Panc1 (cell line): ENCODE results near the gene MRGPRF. TPM values are rescaled to one million over a fixed set of nuclear protein-coding genes. Genes with fewer than 3 reads are reported as not detected.

Experiments
- ATAC-seq: fragments of 200-7000 bp; cut with Tn5 transposase; 2 replicates; pipeline ENCODE4 v1.9.1; 2020; ENCODE audit warnings: mild to moderate bottlenecking, moderate library complexity
- BruUV-seq: library from RNA; stranded (reverse); fragments of 400-500 nt; replicated peaks from 2 replicates; lab custom pipeline; 2021; lab: Mats Ljungman, UMichigan
- CTCF ChIA-PET: fragments of 300-600 bp; sonication (Branson Sonifier 250); formaldehyde crosslinking; loops from one replicate; lab custom pipeline; 2022; ENCODE audit warnings: antibody characterized with exemption; lab: Charles Lee
- POLR2A ChIA-PET: fragments of 300-600 bp; sonication (Branson Sonifier 250); formaldehyde crosslinking; loops from one replicate; lab custom pipeline; 2022; ENCODE audit warnings: antibody characterized with exemption; lab: Charles Lee
- DNase-seq: peaks from one replicate; pipeline ENCODE4 v3.0.0-alpha.2; 2010; ENCODE audit warnings: low read depth, low spot score
- H3K27ac ChIP-seq: 2 replicates; pipeline ENCODE4 v1.5.1; 2011; ENCODE audit warnings: mild to moderate bottlenecking, low read length, inconsistent platforms
- H3K27me3 ChIP-seq: fragments of 200-500 bp; sonication (Bioruptor generic); 2 replicates; pipeline ENCODE4 v1.6.0; 2014; ENCODE audit warnings: low read length, inconsistent platforms; ENCODE audit not compliant: control insufficient read depth, insufficient read depth
- H3K36me3 ChIP-seq: fragments of 200-500 bp; sonication (Bioruptor generic); 2 replicates; pipeline ENCODE4 v1.5.1; 2014; ENCODE audit warnings: inconsistent platforms, mild to moderate bottlenecking, low read length, moderate library complexity; ENCODE audit not compliant: control insufficient read depth, insufficient read depth
- H3K4me1 ChIP-seq: 2 replicates; pipeline ENCODE4 v1.5.1; 2011; ENCODE audit warnings: inconsistent platforms, mild to moderate bottlenecking, low read length, moderate library complexity; ENCODE audit not compliant: control insufficient read depth, insufficient read depth
- H3K4me3 ChIP-seq, 2 experiments: 2 replicates each; pipeline ENCODE4 v1.5.1; 2011 to 2012; ENCODE audit warnings: low read depth in 2 of 2, low read length in 2 of 2, mild to moderate bottlenecking in 2 of 2, inconsistent platforms in 1 of 2, moderate library complexity in 1 of 2
- H3K9me3 ChIP-seq: fragments of 200-500 bp; sonication (Bioruptor generic); 2 replicates; pipeline ENCODE4 v1.5.1; 2014; ENCODE audit warnings: low read depth, mild to moderate bottlenecking, inconsistent platforms, low read length, moderate library complexity; ENCODE audit not compliant: control insufficient read depth, insufficient read depth
- CTCF ChIP-seq: fragments of 450-650 bp; IDR thresholded peaks from 2 replicates; pipeline ENCODE4 v1.5.1; 2017; ENCODE audit warnings: mild to moderate bottlenecking
- POLR2AphosphoS5 ChIP-seq: IDR thresholded peaks from 2 replicates; pipeline ENCODE4 v1.6.1; 2012; ENCODE audit warnings: mild to moderate bottlenecking, low read depth, low read length, moderate library complexity
- REST ChIP-seq, 2 experiments: IDR thresholded peaks; 2 replicates each; pipeline ENCODE4 v1.6.1; 2011 to 2012; ENCODE audit warnings: low read depth in 2 of 2, control low read depth in 1 of 2, low read length in 1 of 2, mild to moderate bottlenecking in 1 of 2, moderate library complexity in 1 of 2; ENCODE audit not compliant: insufficient read depth in 1 of 2
- SIN3A ChIP-seq: IDR thresholded peaks from 2 replicates; pipeline ENCODE4 v1.6.1; 2012; ENCODE audit warnings: low read depth, mild to moderate bottlenecking, low read length, moderate library complexity, borderline replicate concordance; ENCODE audit not compliant: insufficient read depth
- TCF7L2 ChIP-seq: IDR thresholded peaks from 2 replicates; pipeline ENCODE4 v1.6.1; 2011; ENCODE audit warnings: mild to moderate bottlenecking, low read depth, low read length, inconsistent platforms
- in situ Hi-C: cut with HindIII; loops from 2 replicates; pipeline ENCODE4 v1.10.0; 2016; ENCODE audit warnings: low sequenced_read_pairs, low pct_unique_long_range_greater_than_20kb
- intact Hi-C: fragments of 100-400 bp; cut with micrococcal nuclease; formaldehyde crosslinking; loops from one replicate; pipeline ENCODE4 v1.10.0; 2022; ENCODE audit not compliant: unreplicated experiment
- total RNA-seq: library from RNA; stranded (reverse); gene quantifications from one replicate; pipeline ENCODE4 v1.2.1, GENCODE V29; 2021; ENCODE audit not compliant: unreplicated experiment

MRGPRF gene
- total RNA-seq, 1 experiment from 2014 or later = 0.36 TPM

- Histone ChIP-seq H3K4me3 (no peak overlapping the region), H3K9me3 (no peaks in the 10 kb centered on the region), H3K36me3 (no peaks in the 10 kb centered on the region), H3K27ac (no peak overlapping the region), H3K27me3 (no peaks in the 10 kb centered on the region), H3K4me1 (peaks cover 29% of the 10 kb centered on the region)
- ChIA-PET POLR2A (no interaction called here), CTCF (no interaction called here)
- BruUV-seq = no TSS peak
- no peak for ATAC-seq
- TF ChIP-seq CTCF (no peak), POLR2AphosphoS5 (no peak), SIN3A (no peak)
- in situ Hi-C loops (no loop called here), intact Hi-C loops (no loop called here)
- no peak for DNase-seq
Observed at GRCh38 chr11:69005183-69005630, 7.8 kb downstream of the MRGPRF start.

GRCh38 chr11:69004411-69005182 is 8.4 kb downstream of the MRGPRF start:
- intact Hi-C loops = no loop called here
- DNase-seq (no peak), ATAC-seq (no peak)
- ChIA-PET CTCF (no interaction called here), POLR2A (no interaction called here)
- Histone ChIP-seq H3K27ac (no peak overlapping the region), H3K36me3 (no peaks in the 10 kb centered on the region), H3K4me1 (peaks cover 24% of the 10 kb centered on the region), H3K4me3 (no peak overlapping the region), H3K9me3 (no peaks in the 10 kb centered on the region), H3K27me3 (no peaks in the 10 kb centered on the region)
- BruUV-seq = no TSS peak
- no peak for TF ChIP-seq SIN3A
- no peak for TF ChIP-seq CTCF
- TF ChIP-seq POLR2AphosphoS5 = no peak
- TF ChIP-seq TCF7L2 = no peak
- no peak for TF ChIP-seq REST (IDR thresholded peaks at IDR 0.05; ENCODE audit: insufficient read depth in 1 of 2, low read depth in 2 of 2, low read length in 1 of 2)
- in situ Hi-C loops = no loop called here
